Panc1 (cell line): ENCODE measurements around the gene CCDC187. TPM values are rescaled to one million over a fixed set of nuclear protein-coding genes. Genes with fewer than 3 reads are reported as not detected.

ENCODE experiments used
- ATAC-seq: fragments of 200-7000 bp; cut with Tn5 transposase; 2 replicates; pipeline ENCODE4 v1.9.1; 2020; ENCODE audit warnings: mild to moderate bottlenecking, moderate library complexity
- BruUV-seq: library from RNA; stranded (reverse); fragments of 400-500 nt; replicated peaks from 2 replicates; lab custom pipeline; 2021; lab: Mats Ljungman, UMichigan
- CTCF ChIA-PET: fragments of 300-600 bp; sonication (Branson Sonifier 250); formaldehyde crosslinking; loops from one replicate; lab custom pipeline; 2022; ENCODE audit warnings: antibody characterized with exemption; lab: Charles Lee
- POLR2A ChIA-PET: fragments of 300-600 bp; sonication (Branson Sonifier 250); formaldehyde crosslinking; loops from one replicate; lab custom pipeline; 2022; ENCODE audit warnings: antibody characterized with exemption; lab: Charles Lee
- DNase-seq: peaks from one replicate; pipeline ENCODE4 v3.0.0-alpha.2; 2010; ENCODE audit warnings: low read depth, low spot score
- H3K27ac ChIP-seq: 2 replicates; pipeline ENCODE4 v1.5.1; 2011; ENCODE audit warnings: mild to moderate bottlenecking, low read length, inconsistent platforms
- H3K27me3 ChIP-seq: fragments of 200-500 bp; sonication (Bioruptor generic); 2 replicates; pipeline ENCODE4 v1.6.0; 2014; ENCODE audit warnings: low read length, inconsistent platforms; ENCODE audit not compliant: control insufficient read depth, insufficient read depth
- H3K36me3 ChIP-seq: fragments of 200-500 bp; sonication (Bioruptor generic); 2 replicates; pipeline ENCODE4 v1.5.1; 2014; ENCODE audit warnings: inconsistent platforms, mild to moderate bottlenecking, low read length, moderate library complexity; ENCODE audit not compliant: control insufficient read depth, insufficient read depth
- H3K4me1 ChIP-seq: 2 replicates; pipeline ENCODE4 v1.5.1; 2011; ENCODE audit warnings: inconsistent platforms, mild to moderate bottlenecking, low read length, moderate library complexity; ENCODE audit not compliant: control insufficient read depth, insufficient read depth
- H3K4me3 ChIP-seq, 2 experiments: 2 replicates each; pipeline ENCODE4 v1.5.1; 2011 to 2012; ENCODE audit warnings: low read depth in 2 of 2, low read length in 2 of 2, mild to moderate bottlenecking in 2 of 2, inconsistent platforms in 1 of 2, moderate library complexity in 1 of 2
- H3K9me3 ChIP-seq: fragments of 200-500 bp; sonication (Bioruptor generic); 2 replicates; pipeline ENCODE4 v1.5.1; 2014; ENCODE audit warnings: low read depth, mild to moderate bottlenecking, inconsistent platforms, low read length, moderate library complexity; ENCODE audit not compliant: control insufficient read depth, insufficient read depth
- CTCF ChIP-seq: fragments of 450-650 bp; IDR thresholded peaks from 2 replicates; pipeline ENCODE4 v1.5.1; 2017; ENCODE audit warnings: mild to moderate bottlenecking
- POLR2AphosphoS5 ChIP-seq: IDR thresholded peaks from 2 replicates; pipeline ENCODE4 v1.6.1; 2012; ENCODE audit warnings: mild to moderate bottlenecking, low read depth, low read length, moderate library complexity
- REST ChIP-seq, 2 experiments: IDR thresholded peaks; 2 replicates each; pipeline ENCODE4 v1.6.1; 2011 to 2012; ENCODE audit warnings: low read depth in 2 of 2, control low read depth in 1 of 2, low read length in 1 of 2, mild to moderate bottlenecking in 1 of 2, moderate library complexity in 1 of 2; ENCODE audit not compliant: insufficient read depth in 1 of 2
- SIN3A ChIP-seq: IDR thresholded peaks from 2 replicates; pipeline ENCODE4 v1.6.1; 2012; ENCODE audit warnings: low read depth, mild to moderate bottlenecking, low read length, moderate library complexity, borderline replicate concordance; ENCODE audit not compliant: insufficient read depth
- TCF7L2 ChIP-seq: IDR thresholded peaks from 2 replicates; pipeline ENCODE4 v1.6.1; 2011; ENCODE audit warnings: mild to moderate bottlenecking, low read depth, low read length, inconsistent platforms
- in situ Hi-C: cut with HindIII; loops from 2 replicates; pipeline ENCODE4 v1.10.0; 2016; ENCODE audit warnings: low sequenced_read_pairs, low pct_unique_long_range_greater_than_20kb
- intact Hi-C: fragments of 100-400 bp; cut with micrococcal nuclease; formaldehyde crosslinking; loops from one replicate; pipeline ENCODE4 v1.10.0; 2022; ENCODE audit not compliant: unreplicated experiment
- total RNA-seq: library from RNA; stranded (reverse); gene quantifications from one replicate; pipeline ENCODE4 v1.2.1, GENCODE V29; 2021; ENCODE audit not compliant: unreplicated experiment

The CCDC187 gene
- total RNA-seq, 1 experiment from 2014 or later: not detected

- Histone ChIP-seq H3K36me3 (no peaks in the 10 kb centered on the region), H3K9me3 (no peaks in the 10 kb centered on the region), H3K4me3 (no peak overlapping the region), H3K4me1 (peaks cover 2% of the 10 kb centered on the region; the same call in 1 of the 2 replicates), H3K27me3 (no peaks in the 10 kb centered on the region), H3K27ac (no peak overlapping the region)
- in situ Hi-C loops: no loop called here
- intact Hi-C loops: no loop called here
- no peak for ATAC-seq
- DNase-seq: no peak
- ChIA-PET CTCF (no interaction called here), POLR2A (no interaction called here)
- BruUV-seq: TSS peak; percentile 89
- TF ChIP-seq TCF7L2: no peak
- TF ChIP-seq REST (IDR thresholded peaks at IDR 0.05; ENCODE audit: insufficient read depth in 1 of 2, low read depth in 2 of 2, low read length in 1 of 2): no peak
These were observed 97.2 kb downstream of the CCDC187 start for GRCh38 chr9:136206602-136207275.

GRCh38 chr9:136205707-136205992, 98.2 kb downstream of the CCDC187 start:
- ChIA-PET CTCF (no interaction called here), POLR2A (no interaction called here)
- Histone ChIP-seq H3K9me3 (no peaks in the 10 kb centered on the region), H3K4me1 (peaks cover 2% of the 10 kb centered on the region; the same call in 1 of the 2 replicates), H3K27me3 (no peaks in the 10 kb centered on the region), H3K4me3 (no peak overlapping the region), H3K27ac (no peak overlapping the region), H3K36me3 (no peaks in the 10 kb centered on the region)
- no TSS peak for BruUV-seq
- DNase-seq (no peak), ATAC-seq (no peak)
- in situ Hi-C loops (no loop called here), intact Hi-C loops (no loop called here)
- TF ChIP-seq TCF7L2 (no peak), POLR2AphosphoS5 (no peak), SIN3A (no peak), REST (IDR thresholded peaks at IDR 0.05; ENCODE audit: insufficient read depth in 1 of 2, low read depth in 2 of 2, low read length in 1 of 2) (no peak), CTCF (no peak)
